Measurements from ENCODE around the gene CHKB. TPM values are rescaled to one million over a fixed set of nuclear protein-coding genes. Genes with fewer than 3 reads are reported as not detected.

The CHKB gene
- total and polyA plus RNA-seq, 10 of the 15 experiments (the other 5 are each of a cell fraction or from before 2014, with no cell fraction given), result 10.0 to 93.9 (median 57.0) TPM

- in situ Hi-C loops (cut with MboI) (loop anchor here (5.0 kb wide), 1 partner anchor 93 kb away; the partner anchor contains the start of gene SCO2), intact Hi-C loops (cut with micrococcal nuclease; ENCODE audit: unreplicated experiment) (loop anchor here (1.0 to 5.0 kb wide), 4 partner anchors 72 to 378 kb away; no protein-coding TSS in a partner anchor)
- Histone ChIP-seq H2AFZ (ENCODE audit: control insufficient read depth, low read depth, low read length) (peak overlapping the region; percentile 87), H3K9me3 (replicated peaks; ENCODE audit: control insufficient read depth, insufficient read depth, low read length) (no peaks in the 10 kb centered on the region), H4K20me1 (ENCODE audit: control insufficient read depth, insufficient read depth) (no peaks in the 10 kb centered on the region), H3K4me1 (ENCODE audit: control insufficient read depth, insufficient read depth, low read length) (peaks cover 28% of the 10 kb centered on the region), H3K27ac (ENCODE audit: control insufficient read depth, insufficient read depth) (peak overlapping the region; percentile 97), H3K27me3 (replicated peaks in 1 of 2; ENCODE audit: control insufficient read depth in 2 of 2, insufficient read depth in 2 of 2, low read length in 1 of 2) (no peaks in the 10 kb centered on the region), H3K4me2 (ENCODE audit: control insufficient read depth, insufficient read depth) (peak overlapping the region; percentile 100), H3K9ac (ENCODE audit: control insufficient read depth, insufficient read depth, low read length) (peak overlapping the region; percentile 84), H3K4me3 (peak overlapping the region; percentile 70), H3K36me3 (ENCODE audit: control insufficient read depth in 2 of 2, insufficient read depth in 2 of 2, low read length in 1 of 2) (no peaks in the 10 kb centered on the region; a peak in 2 of 4 replicates), H3K79me2 (ENCODE audit: control insufficient read depth, insufficient read depth, low read length) (no peaks in the 10 kb centered on the region)
- ATAC-seq, result peak; percentile 86
- peak; percentile 86 for DNase-seq (ENCODE audit: low read depth, low spot score)
- FAIRE-seq, result peak; percentile 7
- RAD21 ChIA-PET (ENCODE audit: unreplicated experiment), result interaction anchor here (0.5 to 4.0 kb wide), 32 partner anchors 12 to 808 kb away, joined by 3 to 43 read pairs (median 4); partner anchors contain the start of genes CHKB, HDAC10, LMF2 and NCAPH2
- no TSS peak for BruUV-seq (replicated peaks)
- CTCF ChIA-PET, result interaction anchor here (0.5 to 3.5 kb wide), 53 partner anchors 9 to 472 kb away, joined by 3 to 32 read pairs (median 6); partner anchors contain the start of genes KLHDC7B, LMF2, NCAPH2 and PLXNB2
- POLR2A ChIA-PET, result interaction anchor here (0.5 to 2.1 kb wide), 13 partner anchors 22 to 370 kb away, joined by 3 to 11 read pairs (median 4); partner anchors contain the start of genes HDAC10, LMF2, NCAPH2 and SCO2
- SMC1A ChIA-PET (ENCODE audit: uncharacterized antibody, unreplicated experiment), result interaction anchor here (0.7 to 3.4 kb wide), 26 partner anchors 12 to 380 kb away, joined by 3 to 20 read pairs (median 4); partner anchors contain the start of genes CHKB, LMF2, NCAPH2 and SCO2
- under 1% methylated on average over 24 of the region's 25 CpGs for WGBS (ENCODE audit: insufficient coverage, insufficient replicate concordance, low lambda C conversion rate, missing lambda C conversion rate)
- TF ChIP-seq ZNF274 (IDR thresholded peaks at IDR 0.05; ENCODE audit: insufficient read depth, insufficient read length) (no peak), WRNIP1 (IDR thresholded peaks at IDR 0.05; ENCODE audit: borderline replicate concordance, low read depth, low read length) (0 out of 2 replicates have a peak, but pooled peaks have one; percentile 62), CTCF (IDR thresholded peaks at IDR 0.05 in 2 of 3, conservative IDR thresholded peaks at IDR 0.05 in 1 of 3; ENCODE audit: control insufficient read depth in 2 of 3, extremely low read depth in 1 of 3, insufficient read depth in 1 of 3, low read depth in 3 of 3, low read length in 3 of 3) (peak in 1 of 3 experiments; percentile 74; a peak in 2 of 6 replicates), TAF1 (IDR thresholded peaks at IDR 0.05; ENCODE audit: borderline replicate concordance, low read depth, low read length) (no peak), PML (IDR thresholded peaks at IDR 0.05; ENCODE audit: low read length) (0 out of 2 replicates have a peak, but pooled peaks have one; percentile 45), CREB1 (IDR thresholded peaks at IDR 0.05; ENCODE audit: low read depth) (peak; percentile 26; the same call in 1 of the 2 replicates), ATF7 (IDR thresholded peaks at IDR 0.05; ENCODE audit: low read depth) (peak; percentile 99; the same call in 1 of the 2 replicates), BACH1 (IDR thresholded peaks at IDR 0.05; ENCODE audit: borderline replicate concordance) (0 out of 2 replicates have a peak, but pooled peaks have one; percentile 40), GATAD2B (conservative IDR thresholded peaks at IDR 0.05; ENCODE audit: low read depth) (peak; percentile 62; the same call in 1 of the 2 replicates), IKZF1 (conservative IDR thresholded peaks at IDR 0.05) (peak; percentile 56), RELA (IDR thresholded peaks at IDR 0.05; ENCODE audit: borderline replicate concordance, partially characterized antibody) (no peak), CBX5 (IDR thresholded peaks at IDR 0.05; ENCODE audit: low read depth) (no peak), IKZF2 (IDR thresholded peaks at IDR 0.05) (peak; percentile 47 to 92), TCF12 (IDR thresholded peaks at IDR 0.05; ENCODE audit: low read depth, low read length) (0 out of 2 replicates have a peak, but pooled peaks have one; percentile 7), STAT1 (conservative IDR thresholded peaks at IDR 0.05) (no peak), MEF2A (IDR thresholded peaks at IDR 0.05; ENCODE audit: insufficient read depth, low read depth, low read length) (0 out of 2 replicates have a peak, but pooled peaks have one; percentile 13), ZZZ3 (IDR thresholded peaks at IDR 0.05; ENCODE audit: control insufficient read depth, insufficient read length, low read depth) (no peak), CEBPZ (IDR thresholded peaks at IDR 0.05; ENCODE audit: low read depth, low read length) (no peak)
These were observed 38.1 kb upstream of the CHKB start for GRCh38 chr22:50620593-50621355.

All from GM12878 (cell line).